GM19023 (cell line): Measurements from ENCODE around the gene ASRGL1.
"Not testable (repeated sequence)": the region's sequence is repeated elsewhere in the genome, so short reads cannot be mapped to it uniquely, and the experiment has no call there.

Source experiments
- ATAC-seq: cut with Tn5 transposase; IDR thresholded peaks from one replicate; pipeline ENCODE4 v1.9.1; 2021; ENCODE audit warnings: mild to moderate bottlenecking, moderate library complexity; ENCODE audit not compliant: unreplicated experiment

ASRGL1 gene

DNA sequence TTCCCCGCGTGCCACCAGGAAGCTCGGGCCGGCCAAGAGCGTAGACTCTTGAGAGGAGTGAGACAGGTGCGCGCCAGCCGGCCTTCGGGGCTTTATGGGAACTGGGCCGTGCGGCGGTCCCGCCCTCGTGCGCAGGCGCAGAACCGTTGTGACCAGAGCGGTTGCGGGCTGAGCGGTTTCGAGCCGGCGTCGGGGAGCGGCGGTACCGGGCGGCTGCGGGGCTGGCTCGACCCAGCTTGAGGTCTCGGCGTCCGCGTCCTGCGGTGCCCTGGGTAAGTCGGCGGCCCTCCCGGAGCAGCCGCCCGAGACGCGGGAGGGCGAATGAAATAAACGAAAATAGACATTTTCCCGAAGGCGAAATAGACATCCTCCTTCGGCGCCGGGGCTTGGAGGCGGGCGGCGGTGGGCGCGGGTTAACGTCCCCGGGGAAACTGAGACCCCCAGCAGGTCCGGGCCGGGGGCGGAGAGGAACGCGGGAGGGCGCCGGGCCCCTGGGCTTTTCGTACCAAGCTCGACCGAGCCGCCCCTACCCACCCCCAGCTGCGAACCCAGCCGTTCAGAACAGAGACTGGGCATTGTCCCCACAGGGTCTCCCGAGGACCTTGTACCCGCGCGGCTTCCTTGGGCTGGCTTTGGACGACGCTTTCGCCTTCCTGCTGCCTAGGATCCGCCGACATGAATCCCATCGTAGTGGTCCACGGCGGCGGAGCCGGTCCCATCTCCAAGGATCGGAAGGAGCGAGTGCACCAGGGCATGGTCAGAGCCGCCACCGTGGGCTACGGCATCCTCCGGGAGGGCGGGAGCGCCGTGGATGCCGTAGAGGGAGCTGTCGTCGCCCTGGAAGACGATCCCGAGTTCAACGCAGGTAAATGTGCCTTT is at the start of gene ASRGL1:
Gene ASRGL1 (plus strand): TSS at position 146 of the 879 bp plus-strand sequence. CDS start 530 bp downstream, at position 676.
- ATAC-seq: peak; percentile 78

DNA sequence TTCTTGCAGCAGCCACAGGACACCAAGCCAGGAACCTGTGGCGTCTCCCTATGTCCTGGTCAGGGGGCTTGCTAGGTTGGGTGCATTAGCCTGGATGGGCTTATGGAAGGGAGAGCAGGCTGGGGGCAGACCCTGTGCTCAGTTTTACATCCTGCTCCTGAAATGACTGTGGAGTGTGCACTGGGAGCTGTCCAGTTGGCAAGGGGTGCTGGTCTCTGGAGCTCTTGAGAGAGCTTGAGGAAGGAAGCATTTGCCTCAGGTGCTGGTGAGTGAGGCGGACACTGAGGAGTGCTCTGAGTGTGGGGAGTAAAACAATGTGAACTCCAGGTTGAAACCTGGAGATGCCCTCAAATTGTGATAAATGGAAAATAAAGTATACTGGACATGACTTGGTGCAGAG is 41.7 kb upstream of the ASRGL1 start:
- no peak for ATAC-seq

DNA sequence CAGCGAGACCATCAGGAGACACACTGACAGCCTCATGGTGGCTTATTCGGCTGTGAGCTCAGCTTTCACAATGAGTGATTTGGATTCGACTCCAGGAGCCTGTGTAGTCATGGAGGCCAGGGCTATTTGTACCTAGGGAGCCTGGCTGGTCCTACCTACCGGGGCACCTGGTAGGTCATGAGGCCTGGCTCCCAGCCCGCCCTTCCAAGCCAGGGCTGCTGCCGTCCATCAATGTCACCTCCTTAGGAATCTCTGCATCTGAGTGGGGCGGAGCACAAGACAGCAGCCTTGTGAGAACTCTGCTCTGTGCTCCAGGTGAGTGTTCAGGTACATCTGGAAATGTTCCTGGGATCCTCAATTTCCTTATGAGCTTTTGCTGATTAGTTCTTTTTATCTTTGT is 38.3 kb upstream of the ASRGL1 start, which contains the start of gene SCGB1D4:
Gene SCGB1D4 (minus strand): TSS at position 101 of the 400 bp plus-strand sequence. CDS start 65 bp downstream, at position 36.
- ATAC-seq: no peak

DNA sequence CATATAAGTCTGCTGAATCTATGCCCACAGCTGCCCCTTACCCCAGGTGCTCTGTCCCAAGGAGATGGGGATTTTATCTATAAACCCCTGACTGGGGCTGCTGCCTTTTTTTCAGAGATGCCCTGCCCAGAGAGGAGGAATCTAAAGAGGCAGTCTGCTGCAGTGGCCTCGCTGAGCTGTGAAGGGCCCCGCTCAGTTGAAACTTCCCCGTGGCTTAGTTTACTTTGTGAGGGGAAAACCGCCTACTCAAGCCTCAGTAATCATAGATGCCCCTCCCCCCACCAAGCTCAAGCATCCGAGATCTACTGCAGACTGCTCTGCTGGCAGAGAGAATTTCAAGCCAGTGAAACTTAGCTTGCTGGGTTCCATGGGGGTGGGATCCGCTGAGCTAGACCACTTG is 31.0 kb upstream of the ASRGL1 start:
- ATAC-seq: no peak

DNA sequence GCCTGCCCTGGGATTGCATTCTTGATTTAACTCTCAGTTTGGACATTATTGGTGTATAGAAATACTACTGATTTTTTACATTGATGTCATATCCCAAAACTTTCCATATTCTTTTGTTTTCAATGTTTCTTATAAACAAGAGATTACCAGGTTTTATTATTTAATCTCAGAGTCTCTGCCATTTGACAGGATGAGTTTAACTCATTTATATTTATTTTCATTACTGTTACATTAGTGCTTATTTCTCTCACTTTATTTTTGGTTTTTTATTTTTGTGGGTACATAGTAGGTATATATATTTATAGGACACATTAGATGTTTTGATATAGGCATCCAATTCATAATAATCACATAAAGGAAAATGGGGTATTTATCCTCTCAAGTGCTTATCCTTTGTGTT is 29.3 kb upstream of the ASRGL1 start:
- ATAC-seq: no peak

DNA sequence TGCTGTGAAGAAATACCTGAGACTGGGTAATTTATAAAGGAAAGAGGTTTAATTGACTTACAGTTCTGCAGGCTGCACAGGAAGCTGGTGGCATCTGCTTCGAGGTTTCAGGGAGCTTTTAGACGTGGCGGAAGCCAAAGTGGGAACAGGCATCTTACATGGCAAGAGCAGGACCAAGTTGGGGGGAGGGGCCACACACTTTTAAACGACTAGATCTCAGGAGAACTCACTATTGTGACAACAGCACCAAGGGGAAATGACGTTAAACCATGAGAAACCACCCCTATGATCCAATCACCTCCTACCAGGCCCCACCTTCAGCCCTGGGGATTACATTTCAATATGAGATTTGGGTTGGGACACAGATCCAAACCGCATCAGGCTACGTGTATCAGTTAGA is 27.3 kb upstream of the ASRGL1 start:
- ATAC-seq: no peak

DNA sequence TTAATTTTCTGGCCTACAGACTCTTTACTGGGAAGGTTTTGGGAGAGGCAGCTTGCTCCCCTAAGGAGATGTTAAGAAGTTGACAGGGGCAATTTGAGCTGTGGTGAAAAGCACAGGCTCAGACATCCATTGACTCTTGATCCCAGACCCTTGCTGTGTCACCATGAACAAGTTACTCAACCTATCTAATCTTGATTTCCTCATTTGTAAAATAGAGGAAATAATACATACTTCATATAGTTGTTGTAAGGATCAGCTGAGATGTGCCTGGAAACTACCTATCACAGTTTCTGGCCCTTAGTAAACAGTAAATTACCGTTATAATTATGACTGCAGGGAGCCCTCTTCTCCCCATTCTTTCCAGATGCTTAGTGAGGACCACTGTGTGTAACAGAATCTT is 21.8 kb upstream of the ASRGL1 start:
- no peak for ATAC-seq

DNA sequence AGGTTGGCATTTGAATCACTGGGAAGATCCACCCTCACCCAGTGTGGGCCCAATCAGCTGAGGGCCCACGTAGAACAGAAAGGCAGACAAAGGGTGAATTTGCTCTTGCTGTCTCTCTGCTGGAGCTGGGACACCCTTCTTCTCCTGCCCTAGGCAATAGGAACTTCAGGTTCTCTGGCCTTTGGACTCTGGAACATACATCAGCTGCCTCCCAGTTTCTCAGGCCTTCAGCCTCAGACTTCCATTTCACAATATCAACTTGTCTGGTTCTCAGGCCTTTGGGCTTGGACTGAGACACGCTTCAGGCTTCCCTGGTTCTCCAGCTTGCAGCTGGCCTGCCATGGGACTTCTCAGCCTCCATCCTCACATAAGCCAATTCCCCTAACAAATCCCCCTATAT is 14.7 kb upstream of the ASRGL1 start:
- no peak for ATAC-seq

DNA sequence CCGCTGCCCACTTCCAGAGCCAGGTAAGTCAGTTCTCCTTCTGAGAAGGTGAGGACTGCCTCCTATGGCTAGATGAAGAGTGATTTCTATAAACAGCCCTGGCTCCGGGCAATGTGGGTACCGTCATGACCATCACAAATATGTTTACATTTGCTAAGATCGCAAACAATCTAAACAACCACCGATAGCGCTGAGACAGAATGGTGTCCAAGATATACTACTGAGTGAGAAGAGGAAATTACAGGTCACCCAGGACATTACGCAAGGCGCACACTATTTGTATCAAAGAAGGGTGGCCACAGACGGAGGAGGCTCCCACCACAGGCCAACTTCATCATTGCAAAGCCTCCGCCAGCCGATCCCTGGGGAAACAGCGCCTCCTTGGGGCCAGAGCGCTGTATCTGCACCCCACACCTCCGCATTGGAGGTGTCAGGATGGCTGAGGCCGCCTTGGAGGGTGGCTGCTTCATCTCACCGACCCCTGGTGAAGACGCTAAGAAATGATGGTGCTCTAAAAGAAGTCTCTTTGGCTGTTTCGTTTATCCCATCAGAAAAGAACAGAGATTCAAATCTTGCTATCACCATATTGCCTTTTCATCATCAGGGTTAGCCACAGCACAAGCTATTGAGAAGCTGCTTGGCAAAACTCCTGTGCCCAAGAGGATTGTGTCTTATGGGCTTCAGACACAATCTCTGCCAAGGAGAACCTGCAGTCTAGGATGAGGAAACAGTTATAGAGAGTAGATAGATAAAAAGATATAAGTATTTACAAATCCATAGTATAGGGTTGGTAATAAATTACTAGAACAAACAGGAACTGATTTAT is 12.3 kb upstream of the ASRGL1 start:
- ATAC-seq: no peak

DNA sequence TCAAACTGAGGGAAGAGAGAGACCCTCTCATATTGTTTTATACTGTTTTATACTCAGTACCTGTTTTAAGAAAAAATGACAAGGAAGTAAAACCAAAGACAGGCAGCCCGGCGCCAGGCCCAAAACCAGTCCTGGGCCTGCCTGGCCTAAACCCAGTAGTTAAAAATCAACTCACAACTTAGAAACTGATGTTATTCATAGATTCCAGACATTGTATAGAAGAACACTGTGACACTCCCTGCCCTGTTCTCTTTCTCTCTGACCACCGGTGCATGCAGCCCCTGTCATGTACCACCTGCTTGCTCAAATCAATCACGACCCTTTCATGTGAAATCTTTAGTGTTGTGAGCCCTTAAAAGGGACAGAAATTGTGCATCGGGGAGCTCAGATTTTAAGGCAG is 11.5 kb upstream of the ASRGL1 start:
- ATAC-seq: not testable (repeated sequence)

DNA sequence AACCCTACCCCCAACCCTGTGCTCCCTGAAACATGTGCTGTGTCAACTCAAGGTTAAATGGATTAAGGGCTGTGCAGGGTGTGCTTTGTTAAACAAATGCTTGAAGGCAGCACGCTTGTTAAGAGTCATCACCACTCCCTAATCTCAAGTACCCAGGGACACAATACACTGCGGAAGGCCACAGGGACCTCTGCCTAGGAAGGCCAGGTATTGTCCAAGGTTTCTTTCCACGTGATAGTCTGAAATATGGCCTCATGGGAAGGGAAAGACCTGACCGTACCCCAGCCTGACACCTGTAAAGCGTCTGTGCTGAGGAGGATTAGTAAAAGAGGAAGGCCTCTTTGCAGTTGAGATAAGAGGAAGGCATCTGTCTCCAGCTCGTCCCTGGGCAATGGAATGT is 10.5 kb upstream of the ASRGL1 start:
- ATAC-seq: not testable (repeated sequence)

DNA sequence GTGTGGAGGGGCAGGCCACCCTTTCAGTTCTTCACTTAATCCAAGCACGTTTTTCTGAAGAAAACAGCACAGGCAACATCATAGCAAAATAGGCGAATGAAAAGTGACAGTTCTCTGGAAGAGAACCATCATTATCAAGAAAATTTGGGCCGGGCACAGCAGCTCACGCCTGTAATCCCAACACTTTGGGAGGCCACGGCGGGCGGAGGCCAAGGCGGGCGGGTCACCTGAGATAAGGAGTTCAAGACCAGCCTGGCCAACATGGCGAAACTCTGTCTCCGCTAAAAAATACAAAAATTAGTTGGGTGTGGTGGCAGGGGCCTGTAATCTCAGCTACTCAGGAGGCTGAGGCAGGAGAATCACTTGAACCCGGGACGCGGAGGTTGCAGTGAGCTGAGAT is 9.7 kb upstream of the ASRGL1 start:
- ATAC-seq: not testable (repeated sequence)

DNA sequence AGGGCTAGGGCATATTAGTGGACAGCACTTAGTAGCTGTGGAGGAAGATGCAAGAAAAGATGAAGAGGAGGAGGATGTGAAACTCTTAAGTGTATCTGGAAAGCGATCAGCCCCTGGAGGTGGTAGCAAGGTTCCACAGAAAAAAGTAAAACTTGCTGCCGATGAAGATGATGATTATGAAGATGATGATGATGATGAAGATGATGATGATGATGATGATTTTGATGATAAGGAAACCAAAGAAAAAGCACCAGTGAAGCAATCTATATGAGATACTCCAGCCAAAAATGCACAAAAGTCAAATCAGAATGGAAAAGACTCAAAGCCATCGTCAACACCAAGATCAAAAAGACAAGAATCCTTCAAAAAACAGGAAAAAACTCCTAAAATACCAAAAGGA is 6.0 kb upstream of the ASRGL1 start:
- not testable (repeated sequence) for ATAC-seq

DNA sequence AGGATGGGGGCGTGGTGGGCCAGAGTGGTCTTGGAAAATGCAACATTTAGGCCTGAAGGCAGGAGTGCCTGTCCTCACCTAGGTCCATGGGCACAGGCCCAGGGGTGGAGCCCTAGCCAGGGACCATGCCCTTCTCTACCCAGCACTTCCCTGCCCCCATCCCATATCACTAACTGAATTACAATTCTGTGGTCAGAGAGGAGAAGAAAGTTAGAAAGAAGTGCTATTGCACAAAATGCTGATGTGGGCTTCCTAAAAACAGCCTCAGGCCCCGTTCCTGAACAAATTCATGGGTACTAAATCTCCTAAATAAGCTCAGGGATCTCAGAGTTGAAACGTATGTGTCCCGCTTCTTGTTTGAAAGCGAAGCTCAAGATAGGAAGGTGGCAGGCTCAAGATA is 3.5 kb upstream of the ASRGL1 start:
- ATAC-seq: no peak

DNA sequence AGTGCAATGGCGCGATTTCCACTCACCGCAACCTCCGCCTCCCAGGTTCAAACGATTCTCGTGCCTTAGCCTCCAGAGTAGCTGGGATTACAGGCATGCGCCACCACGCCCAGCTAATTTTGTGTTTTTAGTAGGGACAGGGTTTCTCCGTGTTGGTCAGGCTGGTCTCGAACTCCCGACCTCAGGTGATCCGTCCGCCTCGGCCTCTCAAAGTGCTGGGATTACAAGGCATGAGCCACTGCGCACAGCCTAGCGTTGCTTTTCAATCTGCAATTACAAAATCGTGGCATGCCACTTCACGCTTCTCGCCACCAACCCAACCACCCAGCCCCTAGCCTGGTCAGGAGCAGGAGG is 322 bp upstream of the ASRGL1 start:
- not testable (repeated sequence) for ATAC-seq

DNA sequence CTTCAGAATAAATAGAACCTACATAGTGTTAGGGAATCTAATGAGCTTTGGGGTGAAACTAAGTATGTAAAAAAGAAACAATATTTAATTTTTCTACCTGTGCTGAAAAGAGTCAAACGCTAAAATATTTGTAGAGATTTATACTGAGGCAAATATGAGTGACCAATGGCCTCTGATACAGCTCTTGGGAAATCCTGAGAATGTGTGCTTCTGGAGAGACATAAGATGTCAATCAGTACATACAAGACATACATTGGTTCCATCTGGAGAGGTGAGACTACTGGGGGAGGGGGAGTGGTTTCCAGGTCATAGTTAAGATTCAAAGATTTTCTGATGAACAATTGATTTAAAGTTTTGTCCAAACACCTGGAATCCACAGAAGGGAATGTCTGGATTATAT is 970 bp downstream of the ASRGL1 start:
- no peak for ATAC-seq

DNA sequence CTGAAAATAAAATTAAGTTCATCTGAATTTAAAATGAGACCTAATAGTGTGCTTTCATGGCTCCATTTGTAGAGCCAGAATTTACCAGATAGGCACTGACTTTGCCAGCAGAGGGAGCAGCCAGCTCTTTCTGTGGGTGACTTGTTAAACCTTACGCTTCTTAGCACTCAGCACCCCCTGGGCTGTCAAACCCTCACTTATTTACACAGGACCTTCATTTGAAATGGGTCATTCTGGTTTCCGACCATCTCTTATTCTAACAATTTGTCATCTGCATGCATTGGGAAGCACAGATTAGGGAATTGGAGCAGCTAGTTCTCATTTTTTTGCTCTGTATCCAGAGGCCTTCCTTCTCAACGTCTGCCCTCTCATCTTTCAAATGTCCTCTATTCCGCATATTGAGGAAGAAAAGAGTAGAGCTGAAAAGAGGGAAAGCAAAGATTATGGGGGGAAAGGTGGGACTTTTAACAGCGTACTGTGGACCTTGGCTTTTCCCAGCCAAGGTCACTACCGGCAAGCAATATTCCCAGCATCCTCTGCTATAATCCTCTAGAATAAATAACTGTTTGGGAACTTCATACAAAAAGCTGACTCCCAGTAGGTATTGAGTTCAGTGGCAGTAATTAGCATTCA is 3.1 kb downstream of the ASRGL1 start:
- ATAC-seq: no peak

DNA sequence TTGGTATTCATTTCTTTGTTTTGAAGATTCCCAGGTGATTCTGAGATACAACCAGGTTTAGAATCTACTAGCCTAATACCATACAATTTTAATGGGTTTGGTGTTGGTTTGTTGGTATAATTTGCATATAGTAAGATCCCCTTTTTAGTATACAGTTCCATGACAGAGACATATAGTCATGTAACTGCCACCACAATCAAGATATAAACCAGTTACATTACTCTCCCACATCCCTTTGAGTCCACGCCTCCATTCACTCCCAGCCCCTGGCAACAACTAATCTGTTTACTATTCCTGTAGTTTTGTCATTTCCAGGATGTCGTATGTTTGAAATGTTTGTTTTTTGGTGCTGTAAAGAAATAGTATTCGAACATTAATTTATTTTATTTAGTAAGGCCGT is 4.3 kb downstream of the ASRGL1 start:
- ATAC-seq: no peak

DNA sequence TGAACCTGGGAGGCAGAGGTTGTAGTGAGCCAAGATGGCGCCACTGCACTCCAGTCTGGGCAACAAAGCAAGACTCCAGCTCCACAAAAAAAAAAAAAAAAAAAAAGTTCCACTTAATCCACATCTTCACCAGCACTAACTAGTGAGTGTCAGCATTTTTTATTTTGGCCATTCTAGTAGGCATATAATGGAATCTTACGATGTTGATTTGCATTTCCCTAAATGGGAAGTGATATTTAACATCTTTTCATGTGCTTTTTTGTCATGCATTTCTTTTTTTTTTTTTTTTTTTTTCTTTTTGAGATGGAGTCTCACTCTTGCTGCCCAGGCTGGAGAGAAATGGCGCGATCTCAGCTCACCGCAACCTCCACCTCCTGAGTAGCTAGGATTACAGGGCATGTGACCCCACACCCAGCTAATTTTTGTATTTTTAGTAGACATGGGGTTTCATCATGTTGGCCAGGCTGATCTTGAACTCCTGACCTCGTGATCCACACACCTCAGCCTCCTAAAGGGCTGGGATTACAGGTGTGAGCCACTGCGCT is 6.5 kb downstream of the ASRGL1 start:
- ATAC-seq: not testable (repeated sequence)

DNA sequence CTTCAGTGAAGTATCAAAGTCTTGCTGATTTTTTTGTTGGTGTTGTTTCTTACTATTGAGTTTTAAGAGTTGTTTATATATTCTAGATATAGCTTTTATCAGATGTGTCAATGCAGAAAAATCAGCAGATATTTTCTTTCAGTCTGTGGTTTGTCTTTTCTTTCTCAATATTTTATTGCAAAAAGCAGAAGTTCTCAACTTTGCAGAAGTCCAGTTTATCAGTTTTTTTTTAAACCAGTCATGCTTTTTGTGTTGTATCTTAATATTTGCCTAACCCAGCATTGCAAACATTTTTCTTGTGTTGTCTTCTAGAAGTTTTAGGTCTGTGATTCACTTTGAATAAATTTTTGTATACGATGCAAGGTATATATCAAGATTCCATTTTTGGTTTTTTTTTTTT is 7.0 kb downstream of the ASRGL1 start:
- ATAC-seq: no peak

DNA sequence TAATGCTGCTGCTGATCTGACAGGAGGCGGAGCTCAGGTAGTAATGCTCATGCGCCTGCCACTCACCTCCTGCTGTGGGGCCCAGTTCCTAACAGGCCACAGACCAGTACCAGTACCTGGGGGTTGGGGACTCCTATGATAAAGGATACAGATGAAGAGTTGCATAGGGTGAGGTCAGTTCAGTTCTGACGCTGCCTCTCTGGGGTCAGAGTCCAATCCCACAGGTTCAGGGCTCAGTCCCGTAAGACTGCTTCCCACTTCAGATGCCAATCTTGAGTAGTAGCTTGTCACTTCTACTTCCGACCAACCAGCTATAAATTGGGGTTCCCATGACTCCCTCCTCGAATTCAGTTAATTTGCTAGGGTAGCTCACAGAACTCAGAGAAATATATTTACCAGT is 8.6 kb downstream of the ASRGL1 start:
- no peak for ATAC-seq
